Measurements from ENCODE around the gene CHSY1. TPM values are rescaled to one million over a fixed set of nuclear protein-coding genes. Genes with fewer than 3 reads are reported as not detected.

Gene CHSY1
- polyA plus RNA-seq, 2 of the 4 experiments (the other 2 are of a cell fraction), result 16.0 to 28.1 TPM

DNA sequence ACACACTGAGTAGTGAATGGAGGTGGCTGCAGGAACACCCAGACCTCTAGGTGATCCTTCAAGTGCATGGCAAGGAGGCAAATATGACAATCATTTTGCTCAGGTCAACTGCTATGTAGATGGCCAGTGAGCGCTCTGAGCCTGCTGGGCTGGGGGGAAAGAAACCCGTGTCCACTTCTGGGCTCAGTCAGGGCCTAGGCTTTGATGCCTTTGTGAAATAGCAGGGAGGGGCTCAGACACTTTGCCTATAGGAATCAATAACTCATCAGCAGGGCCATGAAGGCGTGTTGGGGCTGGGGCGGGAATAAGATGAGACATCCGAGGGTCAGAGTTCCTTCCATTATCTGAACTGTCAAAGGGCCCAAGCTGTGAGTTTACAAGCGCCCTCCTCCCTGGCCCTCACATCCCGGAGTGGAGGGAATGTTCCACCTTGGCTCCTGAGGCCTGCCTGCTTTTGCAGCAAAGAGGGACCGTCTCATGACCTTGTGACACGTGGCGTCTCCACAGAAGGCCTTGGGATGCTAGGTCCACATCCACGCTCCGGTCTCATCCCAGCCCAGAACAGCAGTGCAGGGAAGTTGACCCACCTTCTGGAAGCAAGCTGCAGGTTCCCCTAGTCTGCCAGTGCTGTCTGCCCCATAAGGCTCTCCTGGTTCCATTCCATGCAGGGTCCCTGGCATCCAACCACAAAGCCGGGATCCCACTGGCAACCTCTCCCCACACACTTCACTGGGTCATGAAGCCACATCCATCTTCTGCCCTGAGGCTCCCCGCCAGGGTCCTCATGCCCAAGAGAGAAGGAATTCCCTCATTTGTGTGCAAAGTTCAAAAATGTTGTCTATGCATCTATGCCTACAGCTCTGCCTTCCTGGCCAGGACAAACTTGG is 78.4 kb downstream of the CHSY1 start:
- FAIRE-seq, result no peak
- POLR2A ChIA-PET, result interaction anchor here (0.6 kb wide), 1 partner anchor 13 kb away, joined by 3 read pairs; no protein-coding TSS in a partner anchor

DNA sequence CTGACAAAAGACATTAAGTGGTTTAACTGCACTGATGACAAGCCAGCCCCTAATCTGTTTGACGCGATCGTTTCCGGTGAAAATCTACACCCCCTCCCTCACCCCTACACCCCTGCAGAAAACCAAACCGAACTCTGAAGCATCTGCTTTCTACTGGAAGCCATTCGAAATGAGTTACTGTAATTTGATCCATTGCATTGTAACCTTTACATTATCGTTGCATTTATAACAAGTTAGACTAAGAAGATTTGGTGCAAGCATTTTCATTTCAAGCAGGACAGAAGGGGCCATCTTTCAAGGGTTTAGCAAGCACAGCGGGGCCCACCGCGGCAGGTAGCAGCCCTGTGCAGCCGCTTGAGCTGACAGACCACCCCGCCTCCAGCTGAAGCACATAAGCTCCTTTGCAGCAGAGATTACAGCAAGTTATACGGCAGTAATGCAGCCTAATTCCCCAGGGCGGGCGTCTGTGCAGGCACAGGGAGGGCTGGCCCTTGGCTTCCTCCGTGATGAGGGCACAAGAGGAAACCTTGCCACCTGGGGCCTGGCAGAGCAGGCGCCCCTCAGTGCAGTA is 79.3 kb downstream of the CHSY1 start:
- Histone ChIP-seq H3K27ac (no peak overlapping the region), H3K4me3 (no peak overlapping the region), H3K9me3 (peaks cover 2% of the 10 kb centered on the region; the same call in 2 of the 3 replicates), H3K4me2 (no peak overlapping the region), H3K4me1 (peaks cover 3% of the 10 kb centered on the region; the same call in 2 of the 3 replicates)
- no peak for DNase-seq (ENCODE audit: low read depth in 1 of 2, low spot score in 1 of 2)
- TF ChIP-seq SREBF2 (IDR thresholded peaks at IDR 0.05), result no peak
- no peak for TF ChIP-seq EHMT2 (IDR thresholded peaks at IDR 0.05; ENCODE audit: low read depth)
- TF ChIP-seq FOSB (CRISPR knock-in tag; IDR thresholded peaks at IDR 0.05), result no peak
- TF ChIP-seq, protein P1, sequence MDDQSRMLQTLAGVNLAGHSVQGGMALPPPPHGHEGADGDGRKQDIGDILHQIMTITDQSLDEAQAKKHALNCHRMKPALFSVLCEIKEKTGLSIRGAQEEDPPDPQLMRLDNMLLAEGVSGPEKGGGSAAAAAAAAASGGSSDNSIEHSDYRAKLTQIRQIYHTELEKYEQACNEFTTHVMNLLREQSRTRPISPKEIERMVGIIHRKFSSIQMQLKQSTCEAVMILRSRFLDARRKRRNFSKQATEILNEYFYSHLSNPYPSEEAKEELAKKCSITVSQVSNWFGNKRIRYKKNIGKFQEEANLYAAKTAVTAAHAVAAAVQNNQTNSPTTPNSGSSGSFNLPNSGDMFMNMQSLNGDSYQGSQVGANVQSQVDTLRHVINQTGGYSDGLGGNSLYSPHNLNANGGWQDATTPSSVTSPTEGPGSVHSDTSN (IDR thresholded peaks at IDR 0.05), result no peak
- TF ChIP-seq JUNB (IDR thresholded peaks at IDR 0.05), result no peak
- no peak for ATAC-seq
- ChIA-PET CTCF (interaction anchor here (0.6 to 1.4 kb wide), 3 partner anchors 29 to 1465 kb away, joined by 3 to 4 read pairs (median 3); no protein-coding TSS in a partner anchor), POLR2A (no interaction called here)
- FAIRE-seq, result no peak
- WGBS (ENCODE audit: missing lambda C conversion rate), result 85% methylated on average over 15 of the region's 17 CpGs

More for the DNA sequence above, 78.4 kb downstream of the CHSY1 start:
- CTCF ChIA-PET, result interaction anchor here (1.1 kb wide), 1 partner anchor 28 kb away, joined by 4 read pairs; no protein-coding TSS in a partner anchor
- ATAC-seq (no peak), DNase-seq (ENCODE audit: low read depth in 1 of 2, low spot score in 1 of 2) (no peak)
- TF ChIP-seq RCOR1 (IDR thresholded peaks at IDR 0.05; ENCODE audit: low read depth, low read length) (no peak), ZC3H11A (IDR thresholded peaks at IDR 0.05) (no peak), TP53 (CRISPR knock-in tag; IDR thresholded peaks at IDR 0.05) (no peak), HOXB5 (CRISPR knock-in tag; IDR thresholded peaks at IDR 0.05) (no peak), NPAS2 (CRISPR knock-in tag; IDR thresholded peaks at IDR 0.05; ENCODE audit: borderline replicate concordance) (no peak), BHLHE40 (IDR thresholded peaks at IDR 0.05; ENCODE audit: low read depth, low read length) (no peak), SREBF2 (IDR thresholded peaks at IDR 0.05) (no peak), RAD21 (conservative IDR thresholded peaks at IDR 0.05 in 1 of 2, IDR thresholded peaks at IDR 0.05 in 1 of 2) (no peak), NR3C1 (IDR thresholded peaks at IDR 0.05) (no peak)
- TF ChIP-seq, protein P2, sequence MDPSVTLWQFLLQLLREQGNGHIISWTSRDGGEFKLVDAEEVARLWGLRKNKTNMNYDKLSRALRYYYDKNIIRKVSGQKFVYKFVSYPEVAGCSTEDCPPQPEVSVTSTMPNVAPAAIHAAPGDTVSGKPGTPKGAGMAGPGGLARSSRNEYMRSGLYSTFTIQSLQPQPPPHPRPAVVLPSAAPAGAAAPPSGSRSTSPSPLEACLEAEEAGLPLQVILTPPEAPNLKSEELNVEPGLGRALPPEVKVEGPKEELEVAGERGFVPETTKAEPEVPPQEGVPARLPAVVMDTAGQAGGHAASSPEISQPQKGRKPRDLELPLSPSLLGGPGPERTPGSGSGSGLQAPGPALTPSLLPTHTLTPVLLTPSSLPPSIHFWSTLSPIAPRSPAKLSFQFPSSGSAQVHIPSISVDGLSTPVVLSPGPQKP (IDR thresholded peaks at IDR 0.05; ENCODE audit: low read depth, low read length), result no peak
- TF ChIP-seq, protein P3, sequence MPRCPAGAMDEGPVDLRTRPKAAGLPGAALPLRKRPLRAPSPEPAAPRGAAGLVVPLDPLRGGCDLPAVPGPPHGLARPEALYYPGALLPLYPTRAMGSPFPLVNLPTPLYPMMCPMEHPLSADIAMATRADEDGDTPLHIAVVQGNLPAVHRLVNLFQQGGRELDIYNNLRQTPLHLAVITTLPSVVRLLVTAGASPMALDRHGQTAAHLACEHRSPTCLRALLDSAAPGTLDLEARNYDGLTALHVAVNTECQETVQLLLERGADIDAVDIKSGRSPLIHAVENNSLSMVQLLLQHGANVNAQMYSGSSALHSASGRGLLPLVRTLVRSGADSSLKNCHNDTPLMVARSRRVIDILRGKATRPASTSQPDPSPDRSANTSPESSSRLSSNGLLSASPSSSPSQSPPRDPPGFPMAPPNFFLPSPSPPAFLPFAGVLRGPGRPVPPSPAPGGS (IDR thresholded peaks at IDR 0.05), result no peak
- TF ChIP-seq, protein P4, sequence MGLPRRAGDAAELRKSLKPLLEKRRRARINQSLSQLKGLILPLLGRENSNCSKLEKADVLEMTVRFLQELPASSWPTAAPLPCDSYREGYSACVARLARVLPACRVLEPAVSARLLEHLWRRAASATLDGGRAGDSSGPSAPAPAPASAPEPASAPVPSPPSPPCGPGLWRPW (IDR thresholded peaks at IDR 0.05), result no peak
- Histone ChIP-seq H3K4me2 (no peak overlapping the region), H3K9me3 (no peaks in the 10 kb centered on the region), H3K27ac (no peak overlapping the region), H3K4me1 (peaks cover 3% of the 10 kb centered on the region; the same call in 2 of the 3 replicates), H3K4me3 (no peak overlapping the region)
- WGBS (ENCODE audit: missing lambda C conversion rate), result 95% methylated on average over 14 of the region's 14 CpGs

DNA sequence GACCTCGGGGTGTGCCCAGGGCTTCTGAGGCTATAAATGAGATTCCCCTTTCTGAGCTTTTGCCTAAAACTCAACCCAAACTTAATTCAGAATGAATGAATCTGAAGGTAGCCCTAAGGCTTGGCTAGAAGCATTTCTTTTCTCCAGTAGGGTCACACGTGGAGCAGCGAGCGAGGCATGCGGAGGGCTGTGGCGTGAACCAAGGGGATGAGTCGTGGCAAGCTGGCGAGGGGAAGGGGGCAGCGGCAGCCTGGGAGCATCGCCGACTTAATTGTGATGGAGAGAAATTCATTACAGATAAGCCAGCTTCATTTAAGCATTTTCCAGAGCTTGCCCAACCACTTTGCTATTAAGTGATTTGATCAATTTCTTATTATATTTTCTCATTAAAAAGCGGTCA is 79.9 kb downstream of the CHSY1 start:
- ATAC-seq, result no peak
- Histone ChIP-seq H3K9me3 (peaks cover 8% of the 10 kb centered on the region; the same call in 2 of the 3 replicates), H3K4me2 (no peak overlapping the region), H3K4me3 (no peak overlapping the region), H3K4me1 (peaks cover 2% of the 10 kb centered on the region; the same call in 2 of the 3 replicates), H3K27ac (no peak overlapping the region)
- WGBS (ENCODE audit: missing lambda C conversion rate), result 90% methylated on average over 12 of the region's 12 CpGs
- DNase-seq (ENCODE audit: low read depth in 1 of 2, low spot score in 1 of 2), result no peak
- FAIRE-seq, result no peak
- CTCF ChIA-PET, result interaction anchor here (0.6 to 1.4 kb wide), 3 partner anchors 30 to 1464 kb away, joined by 3 to 4 read pairs (median 3); no protein-coding TSS in a partner anchor
- POLR2A ChIA-PET, result no interaction called here
- TF ChIP-seq NPAS2 (CRISPR knock-in tag; IDR thresholded peaks at IDR 0.05; ENCODE audit: borderline replicate concordance) (no peak), HOXB13 (CRISPR knock-in tag; IDR thresholded peaks at IDR 0.05; ENCODE audit: low read depth) (no peak), BHLHE40 (IDR thresholded peaks at IDR 0.05; ENCODE audit: low read depth, low read length) (no peak), RCOR1 (IDR thresholded peaks at IDR 0.05; ENCODE audit: low read depth, low read length) (no peak), EP300 (IDR thresholded peaks at IDR 0.05) (no peak), RNF2 (IDR thresholded peaks at IDR 0.05; ENCODE audit: borderline replicate concordance, low read depth) (no peak), SMC3 (IDR thresholded peaks at IDR 0.05) (no peak), ZFP36 (IDR thresholded peaks at IDR 0.05; ENCODE audit: borderline replicate concordance, partially characterized antibody) (no peak), MAFK (IDR thresholded peaks at IDR 0.05; ENCODE audit: partially characterized antibody) (no peak)
- TF ChIP-seq, protein P2 (IDR thresholded peaks at IDR 0.05; ENCODE audit: low read depth, low read length), result no peak
- TF ChIP-seq, protein P5, sequence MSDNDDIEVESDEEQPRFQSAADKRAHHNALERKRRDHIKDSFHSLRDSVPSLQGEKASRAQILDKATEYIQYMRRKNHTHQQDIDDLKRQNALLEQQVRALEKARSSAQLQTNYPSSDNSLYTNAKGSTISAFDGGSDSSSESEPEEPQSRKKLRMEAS (IDR thresholded peaks at IDR 0.05), result no peak
- TF ChIP-seq, protein P6, sequence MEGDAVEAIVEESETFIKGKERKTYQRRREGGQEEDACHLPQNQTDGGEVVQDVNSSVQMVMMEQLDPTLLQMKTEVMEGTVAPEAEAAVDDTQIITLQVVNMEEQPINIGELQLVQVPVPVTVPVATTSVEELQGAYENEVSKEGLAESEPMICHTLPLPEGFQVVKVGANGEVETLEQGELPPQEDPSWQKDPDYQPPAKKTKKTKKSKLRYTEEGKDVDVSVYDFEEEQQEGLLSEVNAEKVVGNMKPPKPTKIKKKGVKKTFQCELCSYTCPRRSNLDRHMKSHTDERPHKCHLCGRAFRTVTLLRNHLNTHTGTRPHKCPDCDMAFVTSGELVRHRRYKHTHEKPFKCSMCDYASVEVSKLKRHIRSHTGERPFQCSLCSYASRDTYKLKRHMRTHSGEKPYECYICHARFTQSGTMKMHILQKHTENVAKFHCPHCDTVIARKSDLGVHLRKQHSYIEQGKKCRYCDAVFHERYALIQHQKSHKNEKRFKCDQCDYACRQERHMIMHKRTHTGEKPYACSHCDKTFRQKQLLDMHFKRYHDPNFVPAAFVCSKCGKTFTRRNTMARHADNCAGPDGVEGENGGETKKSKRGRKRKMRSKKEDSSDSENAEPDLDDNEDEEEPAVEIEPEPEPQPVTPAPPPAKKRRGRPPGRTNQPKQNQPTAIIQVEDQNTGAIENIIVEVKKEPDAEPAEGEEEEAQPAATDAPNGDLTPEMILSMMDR (IDR thresholded peaks at IDR 0.05), result no peak

All from A549 (cell line).